H9 (cell line): ENCODE measurements around the gene LRG1. TPM values are rescaled to one million over a fixed set of nuclear protein-coding genes. Genes with fewer than 3 reads are reported as not detected.

Source experiments
- DNase-seq: peaks from one replicate; pipeline ENCODE4 v3.0.0-alpha.2; 2017
- H2AFZ ChIP-seq: one replicate; pipeline ENCODE4 v1.6.1; 2013; ENCODE audit warnings: mild to moderate bottlenecking, low read length, control low read depth, moderate library complexity
- H2AK5ac ChIP-seq: 2 replicates; pipeline ENCODE4 v1.6.1; 2013; ENCODE audit warnings: low read length, control low read depth, mixed read lengths; ENCODE audit not compliant: insufficient read length
- H2BK120ac ChIP-seq: one replicate; pipeline ENCODE4 v1.6.1; 2013; ENCODE audit warnings: low read depth, mild to moderate bottlenecking, low read length, control low read depth, inconsistent platforms; ENCODE audit not compliant: poor library complexity, severe bottlenecking
- H2BK12ac ChIP-seq: 2 replicates; pipeline ENCODE4 v1.6.1; 2013; ENCODE audit warnings: low read length, control low read depth, mixed read lengths, low read depth; ENCODE audit not compliant: insufficient read length
- H2BK15ac ChIP-seq: 2 replicates; pipeline ENCODE4 v1.6.1; 2013; ENCODE audit warnings: low read depth, low read length, control low read depth
- H2BK20ac ChIP-seq: one replicate; pipeline ENCODE4 v1.6.1; 2013; ENCODE audit warnings: low read depth, mild to moderate bottlenecking, low read length, control low read depth, inconsistent platforms; ENCODE audit not compliant: poor library complexity, severe bottlenecking
- H2BK5ac ChIP-seq: 2 replicates; pipeline ENCODE4 v1.6.1; 2013; ENCODE audit warnings: low read length, control low read depth, mixed read lengths; ENCODE audit not compliant: insufficient read length
- H3K14ac ChIP-seq: 2 replicates; pipeline ENCODE4 v1.6.1; 2013; ENCODE audit warnings: low read length, control low read depth; ENCODE audit not compliant: insufficient read depth
- H3K18ac ChIP-seq: 2 replicates; pipeline ENCODE4 v1.6.1; 2013; ENCODE audit warnings: low read depth, mild to moderate bottlenecking, mixed read lengths, low read length, control low read depth; ENCODE audit not compliant: insufficient read length
- H3K23ac ChIP-seq: 2 replicates; pipeline ENCODE4 v1.6.1; 2013; ENCODE audit warnings: low read length, control low read depth, mixed read lengths, low read depth; ENCODE audit not compliant: insufficient read length
- H3K23me2 ChIP-seq: 2 replicates; pipeline ENCODE4 v1.6.1; 2013; ENCODE audit warnings: low read depth, mild to moderate bottlenecking, mixed read lengths, low read length, control low read depth; ENCODE audit not compliant: insufficient read length, poor library complexity, severe bottlenecking
- H3K27ac ChIP-seq: 2 replicates; pipeline ENCODE4 v1.5.1; 2013; ENCODE audit warnings: low read length, control low read depth, mixed read lengths, low read depth; ENCODE audit not compliant: insufficient read length
- H3K27me3 ChIP-seq: 2 replicates; pipeline ENCODE4 v1.6.1; 2013; ENCODE audit warnings: low read length, control low read depth, inconsistent platforms; ENCODE audit not compliant: insufficient read depth
- H3K4ac ChIP-seq: 2 replicates; pipeline ENCODE4 v1.6.1; 2013; ENCODE audit warnings: low read depth, mild to moderate bottlenecking, control low read depth, inconsistent platforms, low read length, moderate library complexity
- H3K4me1 ChIP-seq: 2 replicates; pipeline ENCODE4 v1.6.1; 2013; ENCODE audit warnings: low read length, control low read depth, inconsistent platforms; ENCODE audit not compliant: insufficient read depth
- H3K4me2 ChIP-seq: 2 replicates; pipeline ENCODE4 v1.6.1; 2013; ENCODE audit warnings: low read length, control low read depth, mixed read lengths; ENCODE audit not compliant: insufficient read length, insufficient read depth
- H3K56ac ChIP-seq: 2 replicates; pipeline ENCODE4 v1.6.1; 2013; ENCODE audit warnings: low read depth, mild to moderate bottlenecking, mixed read lengths, low read length, control low read depth; ENCODE audit not compliant: insufficient read length
- H3K79me1 ChIP-seq: 2 replicates; pipeline ENCODE4 v1.6.1; 2013; ENCODE audit warnings: low read depth, mild to moderate bottlenecking, moderate library complexity, low read length, control low read depth, inconsistent platforms; ENCODE audit not compliant: insufficient read depth, poor library complexity, severe bottlenecking
- H3K79me2 ChIP-seq: 2 replicates; pipeline ENCODE4 v1.6.1; 2013; ENCODE audit warnings: low read length, control low read depth, inconsistent platforms; ENCODE audit not compliant: insufficient read depth
- H3K9ac ChIP-seq: 2 replicates; pipeline ENCODE4 v1.6.1; 2013; ENCODE audit warnings: low read length, control low read depth, mixed read lengths; ENCODE audit not compliant: insufficient read length; ENCODE audit errors: extremely low read depth
- H3K9me3 ChIP-seq: one replicate; pipeline ENCODE4 v1.6.1; 2013; ENCODE audit warnings: low read depth, low read length, inconsistent platforms; ENCODE audit not compliant: control insufficient read depth
- H3T11ph ChIP-seq: one replicate; pipeline ENCODE4 v1.6.1; 2013; ENCODE audit warnings: mild to moderate bottlenecking, low read length, control low read depth, inconsistent platforms
- H4K20me1 ChIP-seq: one replicate; pipeline ENCODE4 v1.6.1; 2013; ENCODE audit not compliant: control insufficient read depth, insufficient read length, insufficient read depth
- H4K5ac ChIP-seq: 2 replicates; pipeline ENCODE4 v1.6.1; 2013; ENCODE audit warnings: low read depth, mild to moderate bottlenecking, mixed read lengths, low read length, control low read depth; ENCODE audit not compliant: insufficient read length
- H4K8ac ChIP-seq: replicated peaks from 2 replicates; pipeline ENCODE4 v1.6.1; 2013; ENCODE audit warnings: low read length, control low read depth, mixed read lengths, low read depth; ENCODE audit not compliant: insufficient read length
- H4K91ac ChIP-seq: 2 replicates; pipeline ENCODE4 v1.6.1; 2013; ENCODE audit warnings: low read depth, mild to moderate bottlenecking, moderate library complexity, mixed read lengths, low read length, control low read depth; ENCODE audit not compliant: insufficient read length
- H3K27ac Mint-ChIP-seq, 3 experiments: 2 replicates in 2 of 3; 3 replicates in 1 of 3; pipeline ENCODE4 v1.8.0; 2020 to 2021; ENCODE audit warnings: mixed read lengths in 3 of 3, mild to moderate bottlenecking in 1 of 3, moderate library complexity in 1 of 3
- H3K27me3 Mint-ChIP-seq: 2 replicates; pipeline ENCODE4 v1.8.0; 2021; ENCODE audit warnings: low read depth, mild to moderate bottlenecking, moderate library complexity, mixed read lengths
- H3K36me3 Mint-ChIP-seq, 3 experiments: 2 replicates in 2 of 3; 3 replicates in 1 of 3; pipeline ENCODE4 v1.8.0; 2020 to 2021; ENCODE audit warnings: low read depth in 3 of 3, mixed read lengths in 3 of 3; ENCODE audit not compliant: insufficient read depth in 1 of 3
- H3K4me1 Mint-ChIP-seq, 2 experiments: 2 replicates each; pipeline ENCODE4 v1.8.0; 2020; ENCODE audit warnings: mixed read lengths in 2 of 2
- H3K4me3 Mint-ChIP-seq, 2 experiments: 2 replicates in 1 of 2; 3 replicates in 1 of 2; pipeline ENCODE4 v1.8.0; 2020 to 2021; ENCODE audit warnings: mild to moderate bottlenecking in 2 of 2, mixed read lengths in 2 of 2, moderate library complexity in 1 of 2
- H3K9me3 Mint-ChIP-seq, 2 experiments: 2 replicates in 1 of 2; 3 replicates in 1 of 2; pipeline ENCODE4 v1.8.0; 2020; ENCODE audit warnings: mild to moderate bottlenecking in 2 of 2, mixed read lengths in 2 of 2, moderate library complexity in 1 of 2
- CTCF ChIP-seq: fragments of 200-600 bp; sonication (generic); conservative IDR thresholded peaks from 3 replicates; pipeline ENCODE4 v1.8.0; 2021; ENCODE audit warnings: antibody characterized with exemption, mild to moderate bottlenecking
- WGBS: extraction: QIAGEN DNeasy Blood & Tissue Kit; methylation state at CpG from one replicate; pipeline ENCODE4 v1.1.7; 2013; ENCODE audit warnings: missing lambda C conversion rate, low lambda C conversion rate, mixed read lengths; ENCODE audit not compliant: insufficient read length; ENCODE audit errors: extremely low coverage; 5-methylcytosine and 5-hydroxymethylcytosine counted together
- total RNA-seq: library from RNA; stranded (reverse); gene quantifications from 2 replicates; pipeline ENCODE4 v1.2.1, GENCODE V29; 2021

Gene LRG1
- total RNA-seq, 1 experiment from 2014 or later: 0.24 TPM

- no peaks in the 10 kb centered on the region for H3K23me2 ChIP-seq
- no peak overlapping the region for H3K23ac ChIP-seq
- Mint-ChIP-seq H3K27ac (no peak overlapping the region), H3K4me1 (no peaks in the 10 kb centered on the region), H3K9me3 (no peaks in the 10 kb centered on the region), H3K27me3 (no peaks in the 10 kb centered on the region), H3K4me3 (no peak overlapping the region), H3K36me3 (peaks cover 18 to 57% (median 53%) of the 10 kb centered on the region in 3 experiments; a peak in 6 of 7 replicates)
- no peak overlapping the region for H2BK5ac ChIP-seq
- H2BK20ac ChIP-seq: no peak overlapping the region
- H3K18ac ChIP-seq: no peak overlapping the region
- H3K9ac ChIP-seq: no peak overlapping the region
- no peak overlapping the region for H2BK120ac ChIP-seq
- H3K4me2 ChIP-seq: no peak overlapping the region
- no peak overlapping the region for H2AK5ac ChIP-seq
- H4K20me1 ChIP-seq: peaks cover under 1% of the 10 kb centered on the region
- no peak for TF ChIP-seq CTCF
- H3K56ac ChIP-seq: no peak overlapping the region
- no peak overlapping the region for H3T11ph ChIP-seq
- no peak overlapping the region for H3K27ac ChIP-seq
- no peak overlapping the region for H3K4ac ChIP-seq
- no peaks in the 10 kb centered on the region for H3K79me1 ChIP-seq
- H3K9me3 ChIP-seq: no peaks in the 10 kb centered on the region
- H3K27me3 ChIP-seq: no peaks in the 10 kb centered on the region
- no peak for DNase-seq
- H2BK15ac ChIP-seq: no peak overlapping the region
- no peaks in the 10 kb centered on the region for H3K79me2 ChIP-seq
- H4K91ac ChIP-seq: no peak overlapping the region
- H3K14ac ChIP-seq: no peak overlapping the region
- no peak overlapping the region for H4K5ac ChIP-seq
- no CpG with 5 or more reads among the region's 25 CpGs for WGBS
- no peak overlapping the region for H2AFZ ChIP-seq
- H3K4me1 ChIP-seq: no peaks in the 10 kb centered on the region
- H4K8ac ChIP-seq: no peak overlapping the region
- H2BK12ac ChIP-seq: no peak overlapping the region
Measured at GRCh38 chr19:4497770-4498389, 42.0 kb downstream of the LRG1 start.
